GM06990 (cell line): ENCODE measurements around the gene ATP1A1.
A peak's percentile ranks its signal among the peaks of the same experiment; 100 is the strongest.

Experiments
- DNase-seq: peaks from one replicate; pipeline ENCODE4 v3.0.0-alpha.2; 2011; ENCODE audit not compliant: insufficient read length; ENCODE audit errors: extremely low read depth
- H3K27me3 ChIP-seq: replicated peaks from 2 replicates; pipeline ENCODE4 v1.6.0; 2011; ENCODE audit warnings: low read length; ENCODE audit not compliant: control insufficient read depth, insufficient read depth
- H3K36me3 ChIP-seq: 2 replicates; pipeline ENCODE4 v1.5.1; 2011; ENCODE audit warnings: low read length; ENCODE audit not compliant: control insufficient read depth, insufficient read depth
- H3K4me3 ChIP-seq: replicated peaks from 2 replicates; pipeline ENCODE4 v1.5.1; 2011; ENCODE audit warnings: low read depth, mild to moderate bottlenecking, control low read depth, low read length
- TF ChIP-seq, protein P1 (sequence below): IDR thresholded peaks from 2 replicates; pipeline ENCODE4 v1.5.1; 2011; ENCODE audit warnings: low read length, control low read depth, mild to moderate bottlenecking, inconsistent platforms; ENCODE audit not compliant: insufficient read depth, poor library complexity, severe bottlenecking

Gene ATP1A1

DNA sequence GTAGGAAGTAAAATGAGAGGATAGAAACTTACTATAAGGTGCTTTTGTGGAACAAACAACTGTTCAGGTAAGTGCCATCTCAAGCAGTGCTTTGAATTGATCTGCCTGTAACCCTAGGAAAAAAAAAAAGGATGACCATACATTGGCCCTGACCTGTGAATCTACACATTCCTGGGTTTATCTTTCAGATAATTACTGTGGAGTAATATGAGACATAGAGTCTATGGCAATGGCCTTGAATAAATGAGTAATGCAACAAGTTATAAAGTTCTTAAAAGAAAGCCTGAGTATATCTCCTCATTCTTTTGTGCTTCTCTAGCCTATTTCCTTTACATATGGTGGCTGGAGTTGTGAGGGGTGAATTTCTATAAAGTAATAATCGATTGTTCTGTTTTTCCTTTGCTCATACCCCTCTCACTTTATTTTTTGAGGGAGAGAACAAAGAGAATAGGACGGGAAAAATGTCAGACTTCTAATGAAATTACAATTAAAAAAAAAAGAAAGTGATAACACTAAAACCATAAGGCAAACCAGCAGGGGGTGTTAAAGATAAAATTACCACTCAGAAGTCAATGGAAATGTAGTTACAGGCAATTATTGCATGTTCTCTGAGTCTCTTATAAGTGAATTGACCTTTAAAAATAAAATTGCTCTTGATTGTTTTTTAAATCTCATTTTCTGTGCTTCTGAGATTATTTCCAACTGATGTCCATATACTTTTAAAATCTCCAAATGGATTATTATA lies 12.4 kb upstream of the ATP1A1 start:
- TF ChIP-seq, protein P1, sequence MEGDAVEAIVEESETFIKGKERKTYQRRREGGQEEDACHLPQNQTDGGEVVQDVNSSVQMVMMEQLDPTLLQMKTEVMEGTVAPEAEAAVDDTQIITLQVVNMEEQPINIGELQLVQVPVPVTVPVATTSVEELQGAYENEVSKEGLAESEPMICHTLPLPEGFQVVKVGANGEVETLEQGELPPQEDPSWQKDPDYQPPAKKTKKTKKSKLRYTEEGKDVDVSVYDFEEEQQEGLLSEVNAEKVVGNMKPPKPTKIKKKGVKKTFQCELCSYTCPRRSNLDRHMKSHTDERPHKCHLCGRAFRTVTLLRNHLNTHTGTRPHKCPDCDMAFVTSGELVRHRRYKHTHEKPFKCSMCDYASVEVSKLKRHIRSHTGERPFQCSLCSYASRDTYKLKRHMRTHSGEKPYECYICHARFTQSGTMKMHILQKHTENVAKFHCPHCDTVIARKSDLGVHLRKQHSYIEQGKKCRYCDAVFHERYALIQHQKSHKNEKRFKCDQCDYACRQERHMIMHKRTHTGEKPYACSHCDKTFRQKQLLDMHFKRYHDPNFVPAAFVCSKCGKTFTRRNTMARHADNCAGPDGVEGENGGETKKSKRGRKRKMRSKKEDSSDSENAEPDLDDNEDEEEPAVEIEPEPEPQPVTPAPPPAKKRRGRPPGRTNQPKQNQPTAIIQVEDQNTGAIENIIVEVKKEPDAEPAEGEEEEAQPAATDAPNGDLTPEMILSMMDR, result peak; percentile 44
- no peak for DNase-seq
- Histone ChIP-seq H3K4me3 (no peak overlapping the region), H3K36me3 (no peaks in the 10 kb centered on the region), H3K27me3 (no peaks in the 10 kb centered on the region)

- DNase-seq, result no peak
- Histone ChIP-seq H3K4me3 (no peak overlapping the region), H3K36me3 (no peaks in the 10 kb centered on the region), H3K27me3 (no peaks in the 10 kb centered on the region)
- TF ChIP-seq, protein P1, result no peak
These were observed 11.4 kb upstream of the ATP1A1 start for GRCh38 chr1:116361648-116362047.

GRCh38 chr1:116362050-116362449 lies 11.0 kb upstream of the ATP1A1 start:
- Histone ChIP-seq H3K27me3 (no peaks in the 10 kb centered on the region), H3K4me3 (no peak overlapping the region), H3K36me3 (no peaks in the 10 kb centered on the region)
- DNase-seq, result no peak
- TF ChIP-seq, protein P1, result no peak

DNA sequence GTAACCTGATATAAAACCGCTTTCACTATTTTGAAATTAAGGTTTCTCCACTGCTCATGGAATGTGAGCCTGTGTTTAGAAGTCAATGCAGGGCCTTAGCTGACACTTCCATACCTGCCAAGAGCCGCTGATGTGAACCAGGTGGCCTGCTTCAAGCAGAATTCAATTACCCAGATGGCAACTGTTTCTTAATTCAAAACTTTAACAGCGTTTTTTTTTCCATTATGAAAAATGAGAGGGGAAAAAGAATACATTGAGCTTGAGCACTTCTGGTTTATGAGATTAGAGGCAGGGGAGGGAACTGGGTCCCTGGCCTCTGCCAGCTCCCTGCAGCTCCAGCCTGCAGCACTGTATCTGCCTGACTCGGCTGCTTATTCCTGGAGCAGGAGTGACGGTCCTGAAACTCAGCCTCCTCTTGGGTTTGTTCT lies 7.7 kb upstream of the ATP1A1 start:
- DNase-seq, result no peak
- Histone ChIP-seq H3K4me3 (no peak overlapping the region), H3K36me3 (no peaks in the 10 kb centered on the region), H3K27me3 (no peaks in the 10 kb centered on the region)
- TF ChIP-seq, protein P1, result no peak

DNA sequence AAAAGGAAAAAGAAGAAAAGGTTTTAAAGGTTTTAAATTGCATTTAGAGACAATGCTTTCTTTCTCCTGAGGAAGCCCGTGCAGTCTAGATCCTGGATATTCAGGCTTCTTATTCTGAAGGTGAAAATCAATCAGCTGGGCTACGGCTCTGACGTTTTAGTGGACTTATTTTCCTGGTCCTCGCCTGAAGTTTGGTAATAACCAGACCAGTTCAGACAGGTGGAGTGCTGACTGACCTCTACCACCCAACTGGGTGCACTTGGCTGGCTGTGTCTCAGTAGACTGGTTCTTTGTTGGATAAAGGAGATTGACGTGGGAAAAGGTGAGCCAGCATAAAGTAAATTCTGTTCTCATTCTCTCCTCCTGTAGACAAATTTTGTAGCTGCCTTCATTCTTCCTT lies 7.2 kb upstream of the ATP1A1 start:
- no peak for DNase-seq
- TF ChIP-seq, protein P1, result no peak
- Histone ChIP-seq H3K36me3 (no peaks in the 10 kb centered on the region), H3K4me3 (no peak overlapping the region), H3K27me3 (no peaks in the 10 kb centered on the region)
